ENCODE results near the gene KCNK10. TPM values are rescaled to one million over a fixed set of nuclear protein-coding genes. Genes with fewer than 3 reads are reported as not detected.

Gene KCNK10
- polyA plus RNA-seq, 1 of the 3 experiments (the other 2 are of a cell fraction), result not detected

GRCh38 chr14:88289234-88289633 lies 33.8 kb downstream of the KCNK10 start:
- no peaks in the 10 kb centered on the region for H3K79me2 ChIP-seq (ENCODE audit: insufficient read depth)
- no peak overlapping the region for H3K9ac ChIP-seq
- H3K4me2 ChIP-seq, result no peak overlapping the region
- H3K36me3 ChIP-seq (replicated peaks in 1 of 2; ENCODE audit: control insufficient read depth in 1 of 2, insufficient read depth in 2 of 2, low read length in 1 of 2), result no peaks in the 10 kb centered on the region
- no peak overlapping the region for H3K27ac ChIP-seq (ENCODE audit: low read depth in 2 of 2, low read length in 1 of 2)
- H3K9me2 ChIP-seq, result no peaks in the 10 kb centered on the region
- no peak for DNase-seq
- no peaks in the 10 kb centered on the region for H4K20me1 ChIP-seq (ENCODE audit: insufficient read depth)
- H3K9me3 ChIP-seq, result no peaks in the 10 kb centered on the region
- H3K4me3 ChIP-seq (ENCODE audit: low read depth in 2 of 2, low read length in 1 of 2), result no peak overlapping the region
- no peaks in the 10 kb centered on the region for H3K27me3 ChIP-seq (ENCODE audit: insufficient read depth)
- no peak for TF ChIP-seq CTCF (IDR thresholded peaks at IDR 0.05)
- no peak for TF ChIP-seq TAF1 (IDR thresholded peaks at IDR 0.05; ENCODE audit: borderline replicate concordance, low read depth, low read length)
- no peak for TF ChIP-seq EZH2phosphoT487 (IDR thresholded peaks at IDR 0.05; ENCODE audit: borderline replicate concordance, low read depth)
- no peak for TF ChIP-seq MXI1 (IDR thresholded peaks at IDR 0.05; ENCODE audit: low read depth, low read length)
- no peak for TF ChIP-seq TEAD4 (IDR thresholded peaks at IDR 0.05; ENCODE audit: borderline replicate concordance, insufficient read depth)
- no peak for TF ChIP-seq GABPA (IDR thresholded peaks at IDR 0.05; ENCODE audit: low read depth)
- no peak for TF ChIP-seq NRF1 (IDR thresholded peaks at IDR 0.05; ENCODE audit: low read depth, low read length)
- TF ChIP-seq MAX (IDR thresholded peaks at IDR 0.05; ENCODE audit: low read depth), result no peak
- TF ChIP-seq MEF2A (IDR thresholded peaks at IDR 0.05; ENCODE audit: borderline replicate concordance, low read depth), result no peak
- TF ChIP-seq RAD21 (IDR thresholded peaks at IDR 0.05; ENCODE audit: low read length), result no peak
- TF ChIP-seq GATA2 (CRISPR knock-in tag; IDR thresholded peaks at IDR 0.05), result no peak
- H2AFZ ChIP-seq (ENCODE audit: low read depth), result no peak overlapping the region
- POLR2A ChIA-PET, result no interaction called here
- H3K4me1 ChIP-seq (ENCODE audit: control insufficient read depth in 1 of 2, insufficient read depth in 2 of 2, low read depth in 1 of 2, low read length in 1 of 2), result no peaks in the 10 kb centered on the region
- no peaks in the 10 kb centered on the region for H3F3A ChIP-seq (replicated peaks; ENCODE audit: insufficient read depth)
- CTCF ChIA-PET, result interaction anchor here (1.1 to 1.4 kb wide), 2 partner anchors 28 to 101 kb away, joined by 3 to 4 read pairs; no protein-coding TSS in a partner anchor

GRCh38 chr14:88286309-88286708 lies 36.8 kb downstream of the KCNK10 start:
- 4% methylated on average over 1 of the region's 1 CpG for WGBS (ENCODE audit: low lambda C conversion rate)
- no peak overlapping the region for H2AFZ ChIP-seq (ENCODE audit: low read depth)
- H3K27me3 ChIP-seq (ENCODE audit: insufficient read depth), result no peaks in the 10 kb centered on the region
- no peaks in the 10 kb centered on the region for H4K20me1 ChIP-seq (ENCODE audit: insufficient read depth)
- H3K36me3 ChIP-seq (replicated peaks in 1 of 2; ENCODE audit: control insufficient read depth in 1 of 2, insufficient read depth in 2 of 2, low read length in 1 of 2), result no peaks in the 10 kb centered on the region
- H3K9ac ChIP-seq, result no peak overlapping the region
- H3K9me2 ChIP-seq, result no peaks in the 10 kb centered on the region
- CTCF ChIA-PET, result no interaction called here
- no peaks in the 10 kb centered on the region for H3K4me1 ChIP-seq (ENCODE audit: control insufficient read depth in 1 of 2, insufficient read depth in 2 of 2, low read depth in 1 of 2, low read length in 1 of 2)
- no peak overlapping the region for H3K27ac ChIP-seq (ENCODE audit: low read depth in 2 of 2, low read length in 1 of 2)
- H3K79me2 ChIP-seq (ENCODE audit: insufficient read depth), result no peaks in the 10 kb centered on the region
- POLR2A ChIA-PET, result no interaction called here
- no peak for DNase-seq
- no peak for TF ChIP-seq FOXJ3 (CRISPR knock-in tag; IDR thresholded peaks at IDR 0.05)
- TF ChIP-seq RXRA (IDR thresholded peaks at IDR 0.05; ENCODE audit: borderline replicate concordance, low read depth), result no peak
- TF ChIP-seq MEF2A (IDR thresholded peaks at IDR 0.05; ENCODE audit: borderline replicate concordance, low read depth), result no peak
- TF ChIP-seq JUND (IDR thresholded peaks at IDR 0.05), result no peak
- no peak for TF ChIP-seq GATA2 (CRISPR knock-in tag; IDR thresholded peaks at IDR 0.05)
- TF ChIP-seq SIN3A (IDR thresholded peaks at IDR 0.05; ENCODE audit: borderline replicate concordance, low read depth, low read length), result no peak
- no peak for TF ChIP-seq CHD2 (IDR thresholded peaks at IDR 0.05; ENCODE audit: low read length, partially characterized antibody)
- TF ChIP-seq FOSL2 (IDR thresholded peaks at IDR 0.05; ENCODE audit: borderline replicate concordance, low read depth), result no peak
- no peak for TF ChIP-seq EP300 (IDR thresholded peaks at IDR 0.05; ENCODE audit: borderline replicate concordance in 1 of 2, low read depth in 1 of 2, low read length in 1 of 2)
- TF ChIP-seq NFIC (IDR thresholded peaks at IDR 0.05; ENCODE audit: borderline replicate concordance), result no peak
- TF ChIP-seq SMC3 (IDR thresholded peaks at IDR 0.05; ENCODE audit: low read depth, low read length), result no peak
- no peaks in the 10 kb centered on the region for H3F3A ChIP-seq (replicated peaks; ENCODE audit: insufficient read depth)
- H3K9me3 ChIP-seq, result no peaks in the 10 kb centered on the region
- no peak overlapping the region for H3K4me2 ChIP-seq
- H3K4me3 ChIP-seq (ENCODE audit: low read depth in 2 of 2, low read length in 1 of 2), result no peak overlapping the region

All from SK-N-SH (cell line).